DOHH2 (cell line): ENCODE results near the gene RAD51B.

Source experiments
- H3F3A ChIP-seq: fragments of 200-600 bp; sonication (generic), shearing (Covaris generic); 2 replicates; pipeline ENCODE4 v1.6.0; 2016; ENCODE audit warnings: antibody characterized with exemption, mild to moderate bottlenecking; ENCODE audit not compliant: control insufficient read depth, insufficient read depth
- H3K27ac ChIP-seq: fragments of 200-600 bp; sonication (generic); 2 replicates; pipeline ENCODE4 v1.5.1; 2014; ENCODE audit warnings: low read depth, mild to moderate bottlenecking, low read length, moderate library complexity
- H3K27me3 ChIP-seq: fragments of 200-600 bp; sonication (generic); 2 replicates; pipeline ENCODE4 v1.6.1; 2014; ENCODE audit warnings: mild to moderate bottlenecking, low read length, mixed read lengths; ENCODE audit not compliant: control insufficient read depth
- H3K36me3 ChIP-seq: fragments of 200-600 bp; sonication (generic); 2 replicates; pipeline ENCODE4 v1.6.1; 2014; ENCODE audit warnings: mild to moderate bottlenecking, low read length, moderate library complexity, mixed read lengths; ENCODE audit not compliant: control insufficient read depth
- H3K4me1 ChIP-seq: fragments of 200-600 bp; sonication (generic); 2 replicates; pipeline ENCODE4 v1.6.1; 2014; ENCODE audit warnings: mild to moderate bottlenecking, low read length, mixed read lengths; ENCODE audit not compliant: control insufficient read depth
- H3K4me2 ChIP-seq: fragments of 200-600 bp; sonication (generic); 2 replicates; pipeline ENCODE4 v1.6.0; 2014; ENCODE audit warnings: mild to moderate bottlenecking, low read length, moderate library complexity
- H3K4me3 ChIP-seq: fragments of 200-600 bp; sonication (generic); 2 replicates; pipeline ENCODE4 v1.5.1; 2014; ENCODE audit warnings: mild to moderate bottlenecking, low read length, mixed read lengths
- H3K79me2 ChIP-seq: fragments of 200-600 bp; sonication (generic); 2 replicates; pipeline ENCODE4 v1.6.1; 2014; ENCODE audit warnings: mild to moderate bottlenecking, low read length, mixed read lengths; ENCODE audit not compliant: control insufficient read depth
- H3K9me2 ChIP-seq: fragments of 200-600 bp; sonication (generic); replicated peaks from 2 replicates; pipeline ENCODE4 v1.6.1; 2014; ENCODE audit warnings: mild to moderate bottlenecking, low read length, mixed read lengths; ENCODE audit not compliant: control insufficient read depth
- H3K9me3 ChIP-seq: fragments of 200-600 bp; sonication (generic); 2 replicates; pipeline ENCODE4 v1.6.1; 2014; ENCODE audit warnings: antibody characterized with exemption, low read length, mixed read lengths; ENCODE audit not compliant: control insufficient read depth, insufficient read depth
- H4K20me1 ChIP-seq: fragments of 200-600 bp; sonication (generic); 2 replicates; pipeline ENCODE4 v1.6.0; 2014; ENCODE audit warnings: low read depth, mild to moderate bottlenecking, antibody characterized with exemption, low read length, moderate library complexity; ENCODE audit not compliant: control insufficient read depth, insufficient read depth
- EZH2phosphoT487 ChIP-seq: fragments of 200-600 bp; sonication (generic); IDR thresholded peaks from 2 replicates; pipeline ENCODE4 v1.6.1; 2017; ENCODE audit warnings: borderline replicate concordance, mild to moderate bottlenecking, antibody characterized with exemption, low read length, moderate library complexity, mixed read lengths
- TF ChIP-seq, protein P1 (sequence below): fragments of 200-600 bp; sonication (generic); IDR thresholded peaks from one replicate; pipeline ENCODE4 v1.5.1; 2014; ENCODE audit warnings: antibody characterized with exemption, mild to moderate bottlenecking, low read depth, low read length; ENCODE audit not compliant: poor library complexity, severe bottlenecking

The RAD51B gene

DNA sequence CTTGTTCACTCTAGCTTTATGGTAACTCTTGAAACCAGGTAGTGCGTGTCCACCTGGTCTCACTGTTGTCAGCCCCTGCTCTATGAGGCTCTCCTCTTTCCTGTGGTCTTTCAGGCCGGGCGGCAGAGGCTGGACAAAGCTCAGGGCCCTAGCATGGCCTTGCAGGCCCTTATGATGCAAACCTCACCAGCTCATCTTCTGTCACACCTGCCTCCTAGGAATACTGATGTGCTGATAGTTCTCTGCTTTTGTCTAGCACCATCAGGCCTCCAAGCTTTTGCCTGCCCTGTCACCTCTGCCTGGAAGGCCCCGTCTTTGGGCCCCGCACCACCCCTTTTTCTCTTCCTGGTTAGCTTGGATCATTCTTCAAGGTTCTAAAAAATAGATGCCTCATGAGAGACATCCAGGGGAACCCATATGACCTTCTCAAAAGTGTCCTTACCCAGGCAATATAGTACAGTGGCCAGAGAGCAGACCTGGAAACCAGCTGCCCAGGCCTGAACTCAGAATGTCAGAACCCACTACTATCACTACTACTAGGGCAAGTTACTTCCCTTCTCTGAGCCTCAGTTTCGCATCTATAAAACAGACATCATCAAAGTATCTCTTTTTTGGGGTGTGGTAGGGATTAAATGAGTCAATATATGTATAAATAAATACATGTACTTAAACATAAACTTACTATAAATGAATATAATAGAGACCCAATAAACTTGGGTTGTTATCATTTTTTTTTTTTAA is 881.6 kb downstream of the RAD51B start:
- Histone ChIP-seq H3K36me3 (no peaks in the 10 kb centered on the region), H3K4me1 (peaks cover 31% of the 10 kb centered on the region), H3K4me3 (no peak overlapping the region), H3K27ac (no peak overlapping the region), H3K9me3 (no peaks in the 10 kb centered on the region), H3K9me2 (no peaks in the 10 kb centered on the region), H3K27me3 (no peaks in the 10 kb centered on the region), H4K20me1 (no peaks in the 10 kb centered on the region), H3K4me2 (no peak overlapping the region), H3F3A (no peaks in the 10 kb centered on the region), H3K79me2 (no peaks in the 10 kb centered on the region)
- no peak for TF ChIP-seq EZH2phosphoT487
- TF ChIP-seq, protein P1, sequence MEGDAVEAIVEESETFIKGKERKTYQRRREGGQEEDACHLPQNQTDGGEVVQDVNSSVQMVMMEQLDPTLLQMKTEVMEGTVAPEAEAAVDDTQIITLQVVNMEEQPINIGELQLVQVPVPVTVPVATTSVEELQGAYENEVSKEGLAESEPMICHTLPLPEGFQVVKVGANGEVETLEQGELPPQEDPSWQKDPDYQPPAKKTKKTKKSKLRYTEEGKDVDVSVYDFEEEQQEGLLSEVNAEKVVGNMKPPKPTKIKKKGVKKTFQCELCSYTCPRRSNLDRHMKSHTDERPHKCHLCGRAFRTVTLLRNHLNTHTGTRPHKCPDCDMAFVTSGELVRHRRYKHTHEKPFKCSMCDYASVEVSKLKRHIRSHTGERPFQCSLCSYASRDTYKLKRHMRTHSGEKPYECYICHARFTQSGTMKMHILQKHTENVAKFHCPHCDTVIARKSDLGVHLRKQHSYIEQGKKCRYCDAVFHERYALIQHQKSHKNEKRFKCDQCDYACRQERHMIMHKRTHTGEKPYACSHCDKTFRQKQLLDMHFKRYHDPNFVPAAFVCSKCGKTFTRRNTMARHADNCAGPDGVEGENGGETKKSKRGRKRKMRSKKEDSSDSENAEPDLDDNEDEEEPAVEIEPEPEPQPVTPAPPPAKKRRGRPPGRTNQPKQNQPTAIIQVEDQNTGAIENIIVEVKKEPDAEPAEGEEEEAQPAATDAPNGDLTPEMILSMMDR = no peak

DNA sequence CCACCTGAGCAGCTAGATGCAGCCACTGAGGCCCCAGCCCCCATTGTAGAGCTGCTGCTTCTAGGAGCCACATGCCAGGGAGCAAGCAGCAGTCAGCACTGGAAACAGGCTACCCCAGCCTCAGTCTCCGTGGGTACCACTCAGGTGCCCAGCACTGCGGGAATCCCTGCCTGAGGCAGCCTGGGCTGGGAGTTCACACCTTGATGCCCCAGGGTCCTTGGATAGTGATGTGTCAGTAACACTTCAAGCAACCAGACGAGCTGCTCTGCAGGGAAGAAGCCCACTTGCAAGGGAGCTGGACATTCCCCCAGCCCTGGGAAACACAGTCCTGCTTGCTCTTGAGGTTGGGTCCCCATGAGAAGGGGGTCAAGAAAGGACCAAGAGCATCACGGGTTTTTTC is 882.6 kb downstream of the RAD51B start:
- TF ChIP-seq, protein P1 = no peak
- TF ChIP-seq EZH2phosphoT487 = no peak
- Histone ChIP-seq H3K36me3 (no peaks in the 10 kb centered on the region), H3K9me2 (no peaks in the 10 kb centered on the region), H4K20me1 (no peaks in the 10 kb centered on the region), H3K27me3 (no peaks in the 10 kb centered on the region), H3K9me3 (no peaks in the 10 kb centered on the region), H3K4me2 (no peak overlapping the region), H3F3A (no peaks in the 10 kb centered on the region), H3K4me1 (peaks cover 31% of the 10 kb centered on the region), H3K79me2 (no peaks in the 10 kb centered on the region), H3K4me3 (no peak overlapping the region), H3K27ac (no peak overlapping the region)

DNA sequence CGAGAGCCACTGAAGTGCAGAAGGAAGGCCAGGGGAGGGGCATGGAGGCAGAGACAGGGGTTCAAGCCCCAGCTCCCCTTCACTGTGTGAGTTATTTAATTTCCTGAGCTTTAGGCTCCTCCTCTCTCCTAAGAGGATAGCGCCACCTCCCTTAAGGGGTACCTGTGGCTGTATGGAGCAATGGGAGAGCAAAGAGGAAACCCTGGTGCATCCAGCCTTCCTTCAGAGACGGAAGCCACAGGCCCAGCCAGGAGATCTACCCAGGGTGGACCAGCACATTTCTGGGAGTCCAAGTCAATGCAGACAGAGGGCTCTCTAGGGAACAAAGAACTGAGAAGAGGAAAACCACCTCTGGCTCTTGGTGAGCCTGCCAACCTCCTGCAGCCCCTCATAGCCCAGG is 883.0 kb downstream of the RAD51B start:
- no peaks in the 10 kb centered on the region for H4K20me1 ChIP-seq
- no peaks in the 10 kb centered on the region for H3K9me2 ChIP-seq
- H3K27me3 ChIP-seq = no peaks in the 10 kb centered on the region
- H3K4me2 ChIP-seq = no peak overlapping the region
- TF ChIP-seq EZH2phosphoT487 = no peak
- TF ChIP-seq, protein P1 = no peak
- no peaks in the 10 kb centered on the region for H3K9me3 ChIP-seq
- H3K27ac ChIP-seq = no peak overlapping the region
- no peak overlapping the region for H3K4me3 ChIP-seq
- peaks cover 27% of the 10 kb centered on the region for H3K4me1 ChIP-seq
- H3K79me2 ChIP-seq = no peaks in the 10 kb centered on the region
- no peaks in the 10 kb centered on the region for H3F3A ChIP-seq
- H3K36me3 ChIP-seq = no peaks in the 10 kb centered on the region
